ENCODE results near the gene ANKRD31. TPM values are rescaled to one million over a fixed set of nuclear protein-coding genes. Genes with fewer than 3 reads are reported as not detected.

ANKRD31 gene
- polyA plus RNA-seq, 1 experiment = 0.06 TPM

GRCh38 chr5:75281716-75282465 lies 45.2 kb upstream of the ANKRD31 start:
- CTCF ChIA-PET = no interaction called here
- no peaks in the 10 kb centered on the region for H3K27me3 ChIP-seq (ENCODE audit: control insufficient read depth, insufficient read depth, low read length)
- POLR2A ChIA-PET = no interaction called here
- TF ChIP-seq CTCF (IDR thresholded peaks at IDR 0.05; ENCODE audit: low read depth, low read length) = no peak
- no peak overlapping the region for H3K4me3 ChIP-seq (ENCODE audit: low read depth, low read length)
- no peak for DNase-seq (ENCODE audit: low read depth, low spot score)
- no peak overlapping the region for H3K27ac ChIP-seq (ENCODE audit: low read depth, low read length)
- no peaks in the 10 kb centered on the region for H3K9me3 ChIP-seq (ENCODE audit: control insufficient read depth, insufficient read depth, low read length)

GRCh38 chr5:75279321-75279720 lies 42.6 kb upstream of the ANKRD31 start:
- Histone ChIP-seq H3K27me3 (ENCODE audit: control insufficient read depth, insufficient read depth, low read length) (no peaks in the 10 kb centered on the region), H3K27ac (ENCODE audit: low read depth, low read length) (no peak overlapping the region), H3K4me3 (ENCODE audit: low read depth, low read length) (no peak overlapping the region), H3K9me3 (ENCODE audit: control insufficient read depth, insufficient read depth, low read length) (no peaks in the 10 kb centered on the region)
- CTCF ChIA-PET = no interaction called here
- POLR2A ChIA-PET = no interaction called here
- TF ChIP-seq CTCF (IDR thresholded peaks at IDR 0.05; ENCODE audit: low read depth, low read length) = no peak
- DNase-seq (ENCODE audit: low read depth, low spot score) = no peak

- DNase-seq (ENCODE audit: low read depth, low spot score) = no peak
- no peak for TF ChIP-seq CTCF (IDR thresholded peaks at IDR 0.05; ENCODE audit: low read depth, low read length)
- no peaks in the 10 kb centered on the region for H3K9me3 ChIP-seq (ENCODE audit: control insufficient read depth, insufficient read depth, low read length)
- no peak overlapping the region for H3K27ac ChIP-seq (ENCODE audit: low read depth, low read length)
- POLR2A ChIA-PET = no interaction called here
- CTCF ChIA-PET = no interaction called here
- H3K4me3 ChIP-seq (ENCODE audit: low read depth, low read length) = no peak overlapping the region
- H3K27me3 ChIP-seq (ENCODE audit: control insufficient read depth, insufficient read depth, low read length) = no peaks in the 10 kb centered on the region
Measured at GRCh38 chr5:75277463-75277862, 40.8 kb upstream of the ANKRD31 start.

- CTCF ChIA-PET = no interaction called here
- no peak for TF ChIP-seq CTCF (IDR thresholded peaks at IDR 0.05; ENCODE audit: low read depth, low read length)
- no peaks in the 10 kb centered on the region for H3K9me3 ChIP-seq (ENCODE audit: control insufficient read depth, insufficient read depth, low read length)
- no peaks in the 10 kb centered on the region for H3K27me3 ChIP-seq (ENCODE audit: control insufficient read depth, insufficient read depth, low read length)
- no peak overlapping the region for H3K4me3 ChIP-seq (ENCODE audit: low read depth, low read length)
- no peak for DNase-seq (ENCODE audit: low read depth, low spot score)
- H3K27ac ChIP-seq (ENCODE audit: low read depth, low read length) = no peak overlapping the region
- POLR2A ChIA-PET = no interaction called here
Measured at GRCh38 chr5:75275756-75276155, 39.1 kb upstream of the ANKRD31 start.

- no peak overlapping the region for H3K27ac ChIP-seq (ENCODE audit: low read depth, low read length)
- no peak overlapping the region for H3K4me3 ChIP-seq (ENCODE audit: low read depth, low read length)
- no peaks in the 10 kb centered on the region for H3K27me3 ChIP-seq (ENCODE audit: control insufficient read depth, insufficient read depth, low read length)
- POLR2A ChIA-PET = no interaction called here
- no peak for TF ChIP-seq CTCF (IDR thresholded peaks at IDR 0.05; ENCODE audit: low read depth, low read length)
- no peak for DNase-seq (ENCODE audit: low read depth, low spot score)
- CTCF ChIA-PET = no interaction called here
- H3K9me3 ChIP-seq (ENCODE audit: control insufficient read depth, insufficient read depth, low read length) = no peaks in the 10 kb centered on the region
Measured at GRCh38 chr5:75275147-75275546, 38.5 kb upstream of the ANKRD31 start.
